PFSK-1 (cell line): ENCODE results near the gene CST8.

Experiments used
- POLR2AphosphoS5 ChIP-seq: IDR thresholded peaks from 2 replicates; pipeline ENCODE4 v1.6.1; 2012; ENCODE audit warnings: low read depth, mild to moderate bottlenecking, control low read depth, low read length, moderate library complexity
- REST ChIP-seq, 2 experiments: IDR thresholded peaks; 2 replicates each; pipeline versions ENCODE4 v1.6.1 to v1.8.0; 2011 to 2012; ENCODE audit warnings: low read depth in 2 of 2, low read length in 2 of 2, control low read depth in 1 of 2, inconsistent platforms in 1 of 2, mild to moderate bottlenecking in 1 of 2, moderate library complexity in 1 of 2; ENCODE audit not compliant: insufficient read depth in 1 of 2
- TAF1 ChIP-seq: IDR thresholded peaks from 2 replicates; pipeline ENCODE4 v1.6.1; 2012; ENCODE audit warnings: low read length, control low read depth, borderline replicate concordance; ENCODE audit not compliant: insufficient read depth

- TF ChIP-seq REST (IDR thresholded peaks at IDR 0.05; ENCODE audit: insufficient read depth in 1 of 2, low read depth in 2 of 2, low read length in 2 of 2) (no peak), POLR2AphosphoS5 (no peak), TAF1 (no peak)
Measured at GRCh38 chr20:23537030-23537429, 46.1 kb downstream of the CST8 start.
